Mammary epithelial cell (primary cell): Measurements from ENCODE around the gene CDK14.

ENCODE experiments used
- CTCF ChIP-seq, 2 donors: IDR thresholded peaks in 1 of 2; conservative IDR thresholded peaks in 1 of 2; 2 replicates each; pipeline ENCODE4 v1.5.1; 2011 to 2012; ENCODE audit warnings: inconsistent platforms in 2 of 2, low read length in 2 of 2, mild to moderate bottlenecking in 2 of 2, control low read depth in 1 of 2, low read depth in 1 of 2; ENCODE audit not compliant: insufficient read depth in 1 of 2; ENCODE audit errors: extremely low read depth in 1 of 2
- EZH2 ChIP-seq: IDR thresholded peaks from 2 replicates; pipeline ENCODE4 v1.6.1; 2012; ENCODE audit warnings: low read length, inconsistent platforms, borderline replicate concordance

- no peak for TF ChIP-seq CTCF (conservative IDR thresholded peaks at IDR 0.05 in 1 of 2, IDR thresholded peaks at IDR 0.05 in 1 of 2; ENCODE audit: extremely low read depth in 1 of 2, insufficient read depth in 1 of 2, low read depth in 1 of 2, low read length in 2 of 2)
- TF ChIP-seq EZH2, result no peak
Observed at GRCh38 chr7:90715067-90715466, 118.9 kb downstream of the CDK14 start.
